Fibroblast of villous mesenchyme (primary cell): ENCODE data around the gene SPATA25. TPM values are rescaled to one million over a fixed set of nuclear protein-coding genes. Genes with fewer than 3 reads are reported as not detected.

ENCODE experiments used
- DNase-seq: peaks from one replicate; pipeline ENCODE4 v3.0.0-alpha.2; 2010; ENCODE audit warnings: low read depth
- H3K4me3 ChIP-seq: 2 replicates; pipeline ENCODE4 v1.5.1; 2011; ENCODE audit warnings: low read depth, mild to moderate bottlenecking, low read length
- total RNA-seq: library from RNA; depleted of rRNA; stranded (reverse); fragments of >200 nt; gene quantifications from 2 replicates; pipeline ENCODE4 v1.2.3, GENCODE V29; 2012
- TF ChIP-seq, protein P1 (sequence below): IDR thresholded peaks from 2 replicates; pipeline ENCODE4 v1.5.1; 2012; ENCODE audit warnings: low read depth, mild to moderate bottlenecking, low read length; ENCODE audit not compliant: insufficient read depth

Gene SPATA25
- total RNA-seq, 1 donor, result 0.43 TPM

- TF ChIP-seq, protein P1, sequence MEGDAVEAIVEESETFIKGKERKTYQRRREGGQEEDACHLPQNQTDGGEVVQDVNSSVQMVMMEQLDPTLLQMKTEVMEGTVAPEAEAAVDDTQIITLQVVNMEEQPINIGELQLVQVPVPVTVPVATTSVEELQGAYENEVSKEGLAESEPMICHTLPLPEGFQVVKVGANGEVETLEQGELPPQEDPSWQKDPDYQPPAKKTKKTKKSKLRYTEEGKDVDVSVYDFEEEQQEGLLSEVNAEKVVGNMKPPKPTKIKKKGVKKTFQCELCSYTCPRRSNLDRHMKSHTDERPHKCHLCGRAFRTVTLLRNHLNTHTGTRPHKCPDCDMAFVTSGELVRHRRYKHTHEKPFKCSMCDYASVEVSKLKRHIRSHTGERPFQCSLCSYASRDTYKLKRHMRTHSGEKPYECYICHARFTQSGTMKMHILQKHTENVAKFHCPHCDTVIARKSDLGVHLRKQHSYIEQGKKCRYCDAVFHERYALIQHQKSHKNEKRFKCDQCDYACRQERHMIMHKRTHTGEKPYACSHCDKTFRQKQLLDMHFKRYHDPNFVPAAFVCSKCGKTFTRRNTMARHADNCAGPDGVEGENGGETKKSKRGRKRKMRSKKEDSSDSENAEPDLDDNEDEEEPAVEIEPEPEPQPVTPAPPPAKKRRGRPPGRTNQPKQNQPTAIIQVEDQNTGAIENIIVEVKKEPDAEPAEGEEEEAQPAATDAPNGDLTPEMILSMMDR, result no peak
- H3K4me3 ChIP-seq, result no peak overlapping the region
- no peak for DNase-seq
Observed at GRCh38 chr20:45852326-45852725, 35.1 kb downstream of the SPATA25 start.

- TF ChIP-seq, protein P1, result no peak
- no peak for DNase-seq
- H3K4me3 ChIP-seq, result no peak overlapping the region
Observed at GRCh38 chr20:45851501-45851900, 35.9 kb downstream of the SPATA25 start.

DNA sequence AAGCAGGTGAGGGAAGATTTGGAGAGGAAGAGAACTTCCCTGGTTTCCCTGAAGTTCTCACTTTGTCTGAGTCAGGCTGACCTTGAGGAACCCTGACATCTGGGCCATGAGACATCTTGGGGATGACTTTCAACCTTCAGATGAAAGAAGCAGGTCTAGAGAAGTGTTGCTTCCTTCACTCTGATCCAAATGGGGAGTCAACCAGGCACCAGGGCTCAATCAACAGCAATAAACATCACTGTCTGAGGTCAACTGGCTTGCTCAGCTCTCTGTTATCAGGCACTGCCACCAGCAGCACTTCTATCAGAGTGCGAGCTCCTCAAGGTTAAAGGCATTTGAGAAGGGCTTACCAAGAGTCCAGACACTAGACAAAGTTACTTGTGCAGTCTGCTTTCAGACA lies 36.5 kb downstream of the SPATA25 start:
- DNase-seq, result no peak
- TF ChIP-seq, protein P1, result no peak
- H3K4me3 ChIP-seq, result no peak overlapping the region

- TF ChIP-seq, protein P1, result no peak
- H3K4me3 ChIP-seq, result no peak overlapping the region
Observed at GRCh38 chr20:45850238-45850637, 37.2 kb downstream of the SPATA25 start.

DNA sequence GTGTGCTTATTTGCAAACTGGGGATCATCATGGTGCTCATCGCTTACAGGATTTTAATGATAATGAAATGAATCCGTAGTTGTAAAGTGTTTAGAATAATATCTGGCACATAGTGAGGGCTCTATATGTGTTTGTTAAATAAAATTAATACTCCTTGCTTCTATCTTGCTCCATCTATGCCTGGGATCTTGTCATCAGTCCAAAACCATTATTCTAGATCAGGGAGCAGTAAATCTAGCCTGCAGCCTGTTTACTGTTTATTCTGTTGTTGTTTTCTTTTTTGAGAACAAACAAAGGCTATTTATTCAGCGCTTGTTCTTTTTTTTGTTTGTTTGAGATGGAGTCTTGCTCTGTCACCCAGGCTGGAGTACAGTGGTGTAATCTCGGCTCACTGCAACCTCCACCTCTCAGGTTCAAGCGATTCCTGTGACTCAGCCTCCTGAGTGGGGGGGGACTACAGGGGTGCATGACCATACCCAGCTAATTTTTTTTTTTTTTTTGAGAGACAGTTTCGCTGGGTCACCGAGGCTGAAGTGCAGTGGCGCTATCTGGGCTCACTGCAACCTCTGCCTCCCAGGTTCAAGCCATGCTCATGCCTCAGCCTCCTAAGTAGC lies 38.3 kb downstream of the SPATA25 start:
- no peak overlapping the region for H3K4me3 ChIP-seq
- DNase-seq, result no peak
- TF ChIP-seq, protein P1, result no peak

More at GRCh38 chr20:45850238-45850637, 37.2 kb downstream of the SPATA25 start:
- DNase-seq, result no peak

DNA sequence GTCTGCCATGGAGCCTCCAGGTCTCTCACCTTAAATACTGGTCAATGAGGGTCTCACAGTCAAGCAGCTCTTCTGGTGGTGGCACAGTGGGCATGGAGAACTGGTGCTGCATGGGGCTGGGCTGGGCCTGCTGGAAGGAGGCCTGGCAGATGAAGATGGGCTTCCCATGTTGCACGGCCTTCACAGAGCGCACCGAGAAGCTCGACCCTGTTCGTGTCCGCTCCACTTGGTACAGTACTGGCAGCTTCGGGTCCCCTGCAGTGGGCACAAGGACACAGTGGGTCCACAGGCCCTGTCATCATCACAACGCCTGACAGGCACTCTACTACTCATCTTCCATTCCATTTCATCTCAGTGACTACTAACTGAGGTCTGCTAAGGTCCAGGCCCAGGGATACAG lies 39.0 kb downstream of the SPATA25 start:
- TF ChIP-seq, protein P1, result no peak
- H3K4me3 ChIP-seq, result no peak overlapping the region
- DNase-seq, result no peak

DNA sequence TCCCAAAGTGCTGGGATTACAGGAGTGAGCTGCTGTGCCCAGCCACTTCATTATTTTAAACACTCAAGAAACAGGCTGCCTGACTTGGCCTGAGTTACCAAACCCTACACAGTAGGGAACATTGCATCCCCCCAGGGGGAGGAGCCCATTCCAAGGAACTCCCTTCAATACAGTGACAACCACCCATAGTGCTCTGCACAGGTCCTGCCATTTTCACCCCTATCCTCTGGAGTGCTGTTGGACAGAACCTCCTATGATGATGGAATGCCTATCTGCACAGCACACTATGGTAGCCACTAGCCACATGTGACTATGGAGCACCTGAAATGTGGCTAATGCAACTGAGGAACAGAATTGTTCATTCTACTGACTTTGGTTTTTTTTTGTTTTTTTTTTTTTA lies 42.0 kb downstream of the SPATA25 start:
- H3K4me3 ChIP-seq, result no peak overlapping the region
- TF ChIP-seq, protein P1, result no peak
- no peak for DNase-seq
